HCT116 (cell line): Measurements from ENCODE around the gene MROH7. TPM values are rescaled to one million over a fixed set of nuclear protein-coding genes. Genes with fewer than 3 reads are reported as not detected.

Source experiments
- ATAC-seq: fragments of 200-7000 bp; cut with Tn5 transposase; 2 replicates; pipeline ENCODE4 v1.9.1; 2020; ENCODE audit warnings: mild to moderate bottlenecking, moderate library complexity
- BruUV-seq: library from RNA; stranded (reverse); fragments of 400-500 nt; replicated peaks from 2 replicates; lab custom pipeline; 2021; lab: Mats Ljungman, UMichigan
- CTCF ChIA-PET: fragments of 300-600 bp; sonication (Branson Sonifier 250); formaldehyde crosslinking; loops from one replicate; lab custom pipeline; 2021; ENCODE audit warnings: antibody characterized with exemption; lab: Charles Lee
- POLR2A ChIA-PET: fragments of 300-600, 350-600 bp; sonication (Branson Sonifier 250); formaldehyde crosslinking; loops from one replicate; lab custom pipeline; 2021; ENCODE audit warnings: antibody characterized with exemption; lab: Charles Lee
- RAD21 ChIA-PET, 2 experiments: fragments of 300-600 bp; sonication (Branson Sonifier 250); formaldehyde crosslinking; loops; one replicate each; lab custom pipeline; 2023; ENCODE audit warnings: low total read pairs in 2 of 2; ENCODE audit not compliant: uncharacterized antibody in 2 of 2, unreplicated experiment in 2 of 2, low non-redundant PET in 1 of 2; lab: Charles Lee
- DNase-seq: peaks from one replicate; pipeline ENCODE4 v3.0.0-alpha.2; 2010; ENCODE audit warnings: low read depth, low spot score
- H2AFZ ChIP-seq: fragments of 200-600 bp; shearing (Covaris generic), sonication (generic); 2 replicates; pipeline ENCODE4 v1.6.1; 2017; ENCODE audit warnings: low read depth, mixed run types, mixed read lengths, antibody characterized with exemption, low read length; ENCODE audit not compliant: poor library complexity, severe bottlenecking
- H3K27ac ChIP-seq: 2 replicates; pipeline ENCODE4 v1.5.1; 2012; ENCODE audit warnings: low read depth, low read length
- H3K27me3 ChIP-seq: fragments of 200-600 bp; sonication (generic); 2 replicates; pipeline ENCODE4 v1.6.1; 2016; ENCODE audit warnings: mixed run types, low read length, mixed read lengths; ENCODE audit not compliant: insufficient read depth
- H3K36me3 ChIP-seq, 2 experiments: fragments of 200-500 bp in 1 of 2; fragments of 200-600 bp in 1 of 2; sonication (Bioruptor generic) in 1 of 2; sonication (generic) in 1 of 2; 2 replicates each; pipeline versions ENCODE4 v1.5.1 to v1.6.1; 2014 to 2016; ENCODE audit warnings: low read length in 2 of 2, inconsistent platforms in 1 of 2, mixed read lengths in 1 of 2, mixed run types in 1 of 2; ENCODE audit not compliant: insufficient read depth in 2 of 2, control insufficient read depth in 1 of 2
- H3K4me1 ChIP-seq, 2 experiments: fragments of 200-600 bp in 1 of 2; sonication (generic) in 1 of 2; 2 replicates each; pipeline versions ENCODE4 v1.5.1 to v1.6.1; 2012 to 2017; ENCODE audit warnings: low read length in 2 of 2, inconsistent platforms in 1 of 2, mild to moderate bottlenecking in 1 of 2, mixed read lengths in 1 of 2, mixed run types in 1 of 2, moderate library complexity in 1 of 2; ENCODE audit not compliant: insufficient read depth in 2 of 2, control insufficient read depth in 1 of 2
- H3K4me2 ChIP-seq: fragments of 200-600 bp; sonication (generic); 2 replicates; pipeline ENCODE4 v1.6.1; 2017; ENCODE audit warnings: mixed run types, low read length, mixed read lengths
- H3K4me3 ChIP-seq, 2 experiments: fragments of 200-600 bp in 1 of 2; sonication (generic) in 1 of 2; replicated peaks in 1 of 2; 2 replicates each; pipeline ENCODE4 v1.5.1; 2011 to 2016; ENCODE audit warnings: low read length in 2 of 2, control low read depth in 1 of 2, low read depth in 1 of 2, mild to moderate bottlenecking in 1 of 2, mixed read lengths in 1 of 2, mixed run types in 1 of 2
- H3K79me2 ChIP-seq: fragments of 200-600 bp; sonication (generic); 2 replicates; pipeline ENCODE4 v1.6.1; 2017; ENCODE audit warnings: mild to moderate bottlenecking, mixed run types, low read length, moderate library complexity, mixed read lengths; ENCODE audit not compliant: insufficient read depth
- H3K9ac ChIP-seq: fragments of 200-600 bp; sonication (generic); 2 replicates; pipeline ENCODE4 v1.6.1; 2016; ENCODE audit warnings: low read length, mixed read lengths
- H3K9me2 ChIP-seq: fragments of 200-600 bp; sonication (generic), shearing (Covaris generic); 2 replicates; pipeline ENCODE4 v1.6.1; 2017; ENCODE audit warnings: mixed run types, mild to moderate bottlenecking, moderate library complexity; ENCODE audit not compliant: insufficient read depth
- H3K9me3 ChIP-seq, 2 experiments: fragments of 200-500 bp in 1 of 2; fragments of 200-600 bp in 1 of 2; sonication (Bioruptor generic) in 1 of 2; sonication (generic) in 1 of 2; 2 replicates each; pipeline ENCODE4 v1.6.1; 2014 to 2017; ENCODE audit warnings: low read length in 2 of 2, mixed read lengths in 2 of 2, inconsistent platforms in 1 of 2, low read depth in 1 of 2, mild to moderate bottlenecking in 1 of 2, mixed run types in 1 of 2, moderate library complexity in 1 of 2; ENCODE audit not compliant: control insufficient read depth in 1 of 2, insufficient read depth in 1 of 2
- H4K20me1 ChIP-seq: fragments of 200-600 bp; sonication (generic), shearing (Covaris generic); 2 replicates; pipeline ENCODE4 v1.6.1; 2017; ENCODE audit warnings: mixed run types, mild to moderate bottlenecking, moderate library complexity; ENCODE audit not compliant: insufficient read depth
- CBX3 ChIP-seq: IDR thresholded peaks from 2 replicates; pipeline ENCODE4 v1.6.1; 2012; ENCODE audit warnings: low read depth
- CEBPB ChIP-seq: IDR thresholded peaks from 2 replicates; pipeline ENCODE4 v1.6.1; 2012; ENCODE audit warnings: low read depth
- EGR1 ChIP-seq: IDR thresholded peaks from 2 replicates; pipeline ENCODE4 v1.6.1; 2012; ENCODE audit warnings: low read depth
- ELF1 ChIP-seq: IDR thresholded peaks from 2 replicates; pipeline ENCODE4 v1.6.1; 2012; ENCODE audit warnings: low read depth, borderline replicate concordance
- EZH2 ChIP-seq: fragments of 200-600 bp; sonication (generic); IDR thresholded peaks from 2 replicates; pipeline ENCODE4 v1.6.1; 2017; ENCODE audit warnings: antibody characterized with exemption, mixed run types
- EZH2phosphoT487 ChIP-seq: fragments of 200-600 bp; IDR thresholded peaks from 2 replicates; pipeline ENCODE4 v1.6.1; 2018; ENCODE audit warnings: antibody characterized with exemption, borderline replicate concordance
- POLR2A ChIP-seq: IDR thresholded peaks from 2 replicates; pipeline ENCODE4 v1.7.0; 2011; ENCODE audit warnings: borderline replicate concordance; ENCODE audit not compliant: insufficient read depth, insufficient read length; ENCODE audit errors: extremely low read depth
- POLR2AphosphoS5 ChIP-seq: IDR thresholded peaks from 2 replicates; pipeline ENCODE4 v1.6.1; 2011; ENCODE audit warnings: mild to moderate bottlenecking, low read depth, low read length, moderate library complexity
- RAD21 ChIP-seq: IDR thresholded peaks from 2 replicates; pipeline ENCODE4 v1.6.1; 2012; ENCODE audit warnings: low read depth, mild to moderate bottlenecking
- SIN3A ChIP-seq: IDR thresholded peaks from 2 replicates; pipeline ENCODE4 v1.6.1; 2012; ENCODE audit warnings: low read depth
- SP1 ChIP-seq: IDR thresholded peaks from 2 replicates; pipeline ENCODE4 v1.6.1; 2012; ENCODE audit warnings: low read depth
- intact Hi-C: fragments of 100-400 bp; cut with micrococcal nuclease; formaldehyde crosslinking; loops from 2 replicates; pipeline ENCODE4 v1.10.0; 2022
- total RNA-seq: library from RNA; stranded (reverse); gene quantifications from one replicate; pipeline ENCODE4 v1.2.1, GENCODE V29; 2021; ENCODE audit not compliant: unreplicated experiment
- TF ChIP-seq, protein P1 (sequence below): IDR thresholded peaks from 2 replicates; pipeline ENCODE4 v1.6.1; 2012
- TF ChIP-seq, protein P2 (sequence below): IDR thresholded peaks from 2 replicates; pipeline ENCODE4 v1.6.1; 2011; ENCODE audit warnings: mild to moderate bottlenecking, low read length, moderate library complexity; ENCODE audit not compliant: insufficient replicate concordance; ENCODE audit errors: extremely low read depth

MROH7 gene
- total RNA-seq, 1 experiment from 2014 or later = 1.1 TPM

DNA sequence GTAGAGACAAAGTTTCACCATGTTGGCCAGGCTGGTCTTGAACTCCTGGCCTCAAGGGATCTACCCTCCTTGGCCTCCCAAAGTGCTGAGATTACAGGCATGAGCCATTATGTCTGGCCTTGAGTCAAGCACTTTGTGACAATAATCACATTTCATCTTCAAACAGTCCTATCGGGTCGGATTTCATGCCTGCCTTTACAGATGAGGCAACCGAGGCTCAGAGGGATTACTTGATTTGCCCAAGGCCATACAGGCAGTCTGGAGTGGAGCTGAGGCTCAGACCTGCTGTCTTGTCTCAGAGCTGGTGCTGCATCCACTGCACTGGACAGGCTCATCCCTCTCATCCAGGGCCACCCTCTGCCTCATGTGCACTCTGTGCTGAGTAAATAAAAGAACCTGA, 44.8 kb upstream of the MROH7 start:
- Histone ChIP-seq H3K9ac (no peak overlapping the region), H4K20me1 (no peaks in the 10 kb centered on the region), H3K4me3 (no peak overlapping the region), H3K4me2 (no peak overlapping the region), H3K27ac (no peak overlapping the region), H3K9me2 (no peaks in the 10 kb centered on the region), H3K4me1 (no peaks in the 10 kb centered on the region), H2AFZ (no peak overlapping the region), H3K79me2 (no peaks in the 10 kb centered on the region), H3K9me3 (no peaks in the 10 kb centered on the region), H3K27me3 (no peaks in the 10 kb centered on the region), H3K36me3 (peaks cover 3 to 9% of the 10 kb centered on the region in 2 experiments; a peak in 3 of 4 replicates)
- POLR2A ChIA-PET = no interaction called here
- DNase-seq (no peak), ATAC-seq (no peak)
- CTCF ChIA-PET = no interaction called here
- TF ChIP-seq SP1 (no peak), EGR1 (no peak), RAD21 (no peak), SIN3A (no peak)
- intact Hi-C loops = no loop called here
- RAD21 ChIA-PET = no interaction called here
- no TSS peak for BruUV-seq

DNA sequence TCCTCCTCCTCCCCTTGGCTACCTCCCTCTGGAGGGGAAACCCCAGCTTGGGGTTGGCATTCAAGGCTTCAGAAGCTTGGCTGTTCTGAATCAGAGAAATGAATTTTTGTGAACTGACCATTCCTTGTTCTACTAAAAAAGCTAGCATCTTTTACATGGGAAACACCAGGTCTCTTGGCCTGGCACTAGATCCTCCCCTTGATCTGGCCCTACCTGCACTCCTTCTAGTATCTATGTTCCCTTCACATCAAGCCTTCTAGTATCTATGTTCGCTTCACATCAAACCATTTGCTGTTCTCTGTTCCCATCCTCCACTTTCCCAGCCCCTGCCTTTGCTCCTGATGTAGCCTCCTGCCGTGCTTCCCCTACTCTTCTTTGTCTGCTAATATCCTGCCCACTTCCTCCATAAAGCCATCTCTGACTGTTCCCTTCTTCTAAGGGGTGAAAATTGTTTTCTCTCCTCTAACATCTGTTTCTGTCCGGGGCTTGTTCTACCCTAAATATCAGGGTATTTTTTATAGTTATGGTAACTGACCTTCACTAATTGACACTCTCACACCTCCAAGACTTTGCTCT, 44.0 kb upstream of the MROH7 start:
- Histone ChIP-seq H3K4me2 (no peak overlapping the region), H3K4me3 (no peak overlapping the region), H3K79me2 (no peaks in the 10 kb centered on the region), H4K20me1 (no peaks in the 10 kb centered on the region), H3K9me3 (no peaks in the 10 kb centered on the region), H3K9ac (no peak overlapping the region), H3K36me3 (peaks cover 3 to 9% of the 10 kb centered on the region in 2 experiments; a peak in 3 of 4 replicates), H2AFZ (no peak overlapping the region), H3K27me3 (no peaks in the 10 kb centered on the region), H3K4me1 (no peaks in the 10 kb centered on the region), H3K27ac (no peak overlapping the region), H3K9me2 (no peaks in the 10 kb centered on the region)
- ATAC-seq (no peak), DNase-seq (no peak)
- intact Hi-C loops = no loop called here
- BruUV-seq = no TSS peak
- CTCF ChIA-PET = no interaction called here
- TF ChIP-seq SIN3A (no peak), POLR2AphosphoS5 (no peak), CEBPB (no peak), POLR2A (no peak), CBX3 (no peak), ELF1 (no peak), EZH2 (no peak), EZH2phosphoT487 (no peak)
- TF ChIP-seq, protein P1, sequence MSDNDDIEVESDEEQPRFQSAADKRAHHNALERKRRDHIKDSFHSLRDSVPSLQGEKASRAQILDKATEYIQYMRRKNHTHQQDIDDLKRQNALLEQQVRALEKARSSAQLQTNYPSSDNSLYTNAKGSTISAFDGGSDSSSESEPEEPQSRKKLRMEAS = no peak
- TF ChIP-seq, protein P2, sequence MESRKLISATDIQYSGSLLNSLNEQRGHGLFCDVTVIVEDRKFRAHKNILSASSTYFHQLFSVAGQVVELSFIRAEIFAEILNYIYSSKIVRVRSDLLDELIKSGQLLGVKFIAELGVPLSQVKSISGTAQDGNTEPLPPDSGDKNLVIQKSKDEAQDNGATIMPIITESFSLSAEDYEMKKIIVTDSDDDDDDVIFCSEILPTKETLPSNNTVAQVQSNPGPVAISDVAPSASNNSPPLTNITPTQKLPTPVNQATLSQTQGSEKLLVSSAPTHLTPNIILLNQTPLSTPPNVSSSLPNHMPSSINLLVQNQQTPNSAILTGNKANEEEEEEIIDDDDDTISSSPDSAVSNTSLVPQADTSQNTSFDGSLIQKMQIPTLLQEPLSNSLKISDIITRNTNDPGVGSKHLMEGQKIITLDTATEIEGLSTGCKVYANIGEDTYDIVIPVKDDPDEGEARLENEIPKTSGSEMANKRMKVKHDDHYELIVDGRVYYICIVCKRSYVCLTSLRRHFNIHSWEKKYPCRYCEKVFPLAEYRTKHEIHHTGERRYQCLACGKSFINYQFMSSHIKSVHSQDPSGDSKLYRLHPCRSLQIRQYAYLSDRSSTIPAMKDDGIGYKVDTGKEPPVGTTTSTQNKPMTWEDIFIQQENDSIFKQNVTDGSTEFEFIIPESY = no peak
- POLR2A ChIA-PET = no interaction called here
- RAD21 ChIA-PET = no interaction called here
